Stimulated activated CD8-positive, alpha-beta memory T cell treated with anti-CD3 and anti-CD28 coated beads, Interleukin-4, amount 100 ng/mL, for 24 hours (primary cell): Measurements from ENCODE around the gene NR5A1.

Experiments used
- DNase-seq: peaks from one replicate; pipeline ENCODE4 v3.0.0-alpha.2; 2020; ENCODE audit warnings: low read depth

NR5A1 gene

GRCh38 chr9:124457887-124458431 lies 49.2 kb downstream of the NR5A1 start:
- no peak for DNase-seq

GRCh38 chr9:124457079-124457886 lies 49.9 kb downstream of the NR5A1 start:
- DNase-seq = no peak

GRCh38 chr9:124456341-124457078 lies 50.7 kb downstream of the NR5A1 start:
- no peak for DNase-seq

GRCh38 chr9:124455820-124456219 lies 51.4 kb downstream of the NR5A1 start:
- no peak for DNase-seq

GRCh38 chr9:124454791-124455443 lies 52.3 kb downstream of the NR5A1 start:
- DNase-seq = no peak

GRCh38 chr9:124454296-124454695 lies 52.9 kb downstream of the NR5A1 start:
- DNase-seq = no peak

GRCh38 chr9:124453586-124454191 lies 53.5 kb downstream of the NR5A1 start:
- DNase-seq = no peak

- DNase-seq = no peak
Observed at GRCh38 chr9:124452841-124453585, 54.2 kb downstream of the NR5A1 start.

- no peak for DNase-seq
Observed at GRCh38 chr9:124452326-124452725, 54.9 kb downstream of the NR5A1 start.

- no peak for DNase-seq
Observed at GRCh38 chr9:124450931-124451661, 56.1 kb downstream of the NR5A1 start.

GRCh38 chr9:124450241-124450924 lies 56.8 kb downstream of the NR5A1 start, which contains the start of gene ADGRD2:
TSS of gene ADGRD2 (plus strand) at chr9:124450451. CDS start at chr9:124451667, 1,216 bp downstream.
- no peak for DNase-seq

- no peak for DNase-seq
Observed at GRCh38 chr9:124449381-124450151, 57.6 kb downstream of the NR5A1 start.

GRCh38 chr9:124448019-124448418 lies 59.2 kb downstream of the NR5A1 start:
- no peak for DNase-seq

GRCh38 chr9:124447297-124447661 lies 59.9 kb downstream of the NR5A1 start:
- no peak for DNase-seq

GRCh38 chr9:124444166-124444565 lies 63.0 kb downstream of the NR5A1 start:
- DNase-seq = no peak

- DNase-seq = no peak
Observed at GRCh38 chr9:124443625-124444024, 63.6 kb downstream of the NR5A1 start.

GRCh38 chr9:124442826-124443225 lies 64.4 kb downstream of the NR5A1 start:
- no peak for DNase-seq

GRCh38 chr9:124442379-124442778 lies 64.8 kb downstream of the NR5A1 start:
- no peak for DNase-seq

- DNase-seq = no peak
Observed at GRCh38 chr9:124441291-124441690, 65.9 kb downstream of the NR5A1 start.
